HG03108 (cell line): ENCODE results near the gene EIF3K.

ENCODE experiments used
- ATAC-seq: cut with Tn5 transposase; IDR thresholded peaks from one replicate; pipeline ENCODE4 v1.9.1; 2021; ENCODE audit warnings: moderate library complexity; ENCODE audit not compliant: unreplicated experiment

EIF3K gene

GRCh38 chr19:38684078-38684861 is 65.3 kb downstream of the EIF3K start:
- ATAC-seq: no peak

DNA sequence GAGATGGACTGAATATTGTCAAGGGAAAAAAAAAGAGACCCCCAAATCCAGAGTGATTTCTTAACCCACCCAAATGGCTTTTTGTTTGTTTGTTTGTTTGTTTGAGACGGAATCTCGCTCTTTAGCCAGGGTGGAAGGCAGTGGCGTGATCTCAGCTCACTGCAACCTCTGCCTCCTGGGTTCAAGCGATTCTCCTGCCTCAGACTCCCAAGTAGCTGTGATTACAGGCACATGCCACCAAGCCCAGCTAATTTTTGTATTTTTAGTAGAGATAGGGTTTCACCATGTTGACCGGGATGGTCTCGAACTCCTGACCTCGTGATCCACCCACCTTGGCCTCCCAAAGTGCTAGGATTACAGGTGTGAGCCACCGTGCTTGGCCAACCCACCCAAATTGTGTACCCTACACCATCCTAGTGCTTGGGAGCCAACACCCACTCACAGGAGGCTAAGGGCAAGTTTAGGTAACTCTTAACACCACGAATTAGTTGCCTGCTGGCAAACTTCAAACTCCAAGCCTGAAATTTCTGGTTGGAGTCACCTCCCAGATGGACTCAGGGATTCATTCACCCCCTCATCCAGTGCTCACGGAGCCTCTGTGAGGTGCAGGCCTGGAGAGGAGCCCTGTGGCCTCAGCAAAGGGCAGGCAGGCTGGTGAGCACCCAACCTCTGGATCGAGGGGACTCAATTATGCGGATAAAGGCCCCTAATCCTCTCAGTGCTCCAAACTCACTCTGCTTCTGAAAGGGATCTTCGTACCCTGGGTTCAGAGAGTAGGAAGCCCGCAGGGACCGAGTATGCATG is 66.1 kb downstream of the EIF3K start:
- no peak for ATAC-seq

GRCh38 chr19:38685666-38686529 is 66.9 kb downstream of the EIF3K start:
- ATAC-seq: no peak

DNA sequence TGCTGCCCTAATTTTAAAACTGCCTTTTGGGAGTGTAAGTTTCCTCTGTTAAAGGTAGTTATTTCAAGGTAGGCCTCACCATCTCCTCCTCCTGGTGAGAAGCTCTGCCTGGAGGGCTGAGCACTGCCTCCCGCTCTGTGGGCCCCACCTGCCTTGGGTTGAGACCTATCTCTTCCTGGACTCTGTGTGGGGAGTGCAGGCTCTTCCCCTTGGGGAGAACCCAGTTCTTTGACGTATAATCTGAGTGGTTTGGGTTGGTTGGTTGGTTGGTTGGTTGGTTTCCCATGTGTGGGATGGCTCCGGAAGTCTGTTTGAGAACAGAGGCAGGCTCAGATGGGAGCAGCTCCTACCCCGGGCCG is 67.5 kb downstream of the EIF3K start:
- ATAC-seq: no peak
